Measurements from ENCODE around the gene HSF4. TPM values are rescaled to one million over a fixed set of nuclear protein-coding genes. Genes with fewer than 3 reads are reported as not detected.

The HSF4 gene
- total and polyA plus RNA-seq, 12 donors: 9.1 to 199 (median 38.6) TPM

DNA sequence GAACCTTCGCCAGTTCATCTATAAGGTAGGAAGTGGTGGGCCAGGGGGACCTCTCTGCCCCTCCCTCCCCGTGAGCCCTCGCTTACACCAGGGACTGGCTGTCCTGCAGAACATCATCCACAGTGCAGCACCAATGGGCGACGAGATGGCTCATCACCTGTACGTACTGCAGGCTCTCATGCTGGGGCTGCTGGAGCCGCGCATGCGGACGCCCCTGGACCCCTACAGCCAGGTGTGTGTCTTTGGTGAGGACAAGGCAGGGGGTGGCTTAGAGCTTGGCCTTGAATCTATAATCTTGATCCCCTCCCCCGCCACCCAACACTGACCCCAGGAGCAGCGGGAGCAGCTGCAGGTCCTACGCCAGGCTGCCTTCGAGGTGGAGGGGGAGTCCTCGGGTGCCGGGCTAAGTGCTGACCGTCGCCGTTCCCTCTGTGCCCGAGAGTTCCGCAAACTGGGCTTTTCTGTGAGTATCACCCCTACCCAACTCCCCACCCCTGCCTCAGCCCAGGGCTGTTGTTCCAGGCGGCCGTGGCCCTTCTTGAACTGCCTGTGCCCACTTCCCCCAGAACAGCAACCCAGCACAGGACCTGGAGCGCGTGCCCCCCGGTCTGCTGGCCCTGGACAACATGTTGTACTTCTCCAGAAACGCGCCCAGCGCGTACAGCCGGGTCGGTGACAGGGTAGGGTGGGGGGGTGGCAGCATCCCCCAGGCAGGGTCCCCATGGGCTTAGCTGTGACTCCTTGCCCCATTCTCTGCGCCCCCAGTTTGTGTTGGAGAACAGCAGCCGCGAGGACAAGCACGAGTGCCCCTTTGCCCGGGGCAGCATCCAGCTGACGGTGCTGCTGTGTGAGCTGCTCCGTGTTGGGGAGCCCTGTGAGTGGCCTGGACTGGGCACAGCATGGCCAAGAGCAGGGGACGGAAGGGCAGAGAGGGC is 37.1 kb downstream of the HSF4 start:
- H3K36me3 ChIP-seq: peaks cover 0 to 78% (median 18%) of the 10 kb centered on the region in 9 donors
- no peaks in the 10 kb centered on the region for H3K27me3 ChIP-seq
- intact Hi-C loops (cut with DNase I): no loop called here
- DNase-seq (no peak), ATAC-seq (no peak)
- no peak overlapping the region for H3K27ac ChIP-seq
- no peak overlapping the region for H3K4me3 ChIP-seq
- TF ChIP-seq, protein P1, sequence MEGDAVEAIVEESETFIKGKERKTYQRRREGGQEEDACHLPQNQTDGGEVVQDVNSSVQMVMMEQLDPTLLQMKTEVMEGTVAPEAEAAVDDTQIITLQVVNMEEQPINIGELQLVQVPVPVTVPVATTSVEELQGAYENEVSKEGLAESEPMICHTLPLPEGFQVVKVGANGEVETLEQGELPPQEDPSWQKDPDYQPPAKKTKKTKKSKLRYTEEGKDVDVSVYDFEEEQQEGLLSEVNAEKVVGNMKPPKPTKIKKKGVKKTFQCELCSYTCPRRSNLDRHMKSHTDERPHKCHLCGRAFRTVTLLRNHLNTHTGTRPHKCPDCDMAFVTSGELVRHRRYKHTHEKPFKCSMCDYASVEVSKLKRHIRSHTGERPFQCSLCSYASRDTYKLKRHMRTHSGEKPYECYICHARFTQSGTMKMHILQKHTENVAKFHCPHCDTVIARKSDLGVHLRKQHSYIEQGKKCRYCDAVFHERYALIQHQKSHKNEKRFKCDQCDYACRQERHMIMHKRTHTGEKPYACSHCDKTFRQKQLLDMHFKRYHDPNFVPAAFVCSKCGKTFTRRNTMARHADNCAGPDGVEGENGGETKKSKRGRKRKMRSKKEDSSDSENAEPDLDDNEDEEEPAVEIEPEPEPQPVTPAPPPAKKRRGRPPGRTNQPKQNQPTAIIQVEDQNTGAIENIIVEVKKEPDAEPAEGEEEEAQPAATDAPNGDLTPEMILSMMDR (IDR thresholded peaks at IDR 0.05): no peak
- peaks cover 0 to 24% (median 11%) of the 10 kb centered on the region in 9 donors for H3K4me1 ChIP-seq
- H3K9me3 ChIP-seq: no peaks in the 10 kb centered on the region
- WGBS, 2 donors: 94% methylated on average over 40 of the region's 40 CpGs

DNA sequence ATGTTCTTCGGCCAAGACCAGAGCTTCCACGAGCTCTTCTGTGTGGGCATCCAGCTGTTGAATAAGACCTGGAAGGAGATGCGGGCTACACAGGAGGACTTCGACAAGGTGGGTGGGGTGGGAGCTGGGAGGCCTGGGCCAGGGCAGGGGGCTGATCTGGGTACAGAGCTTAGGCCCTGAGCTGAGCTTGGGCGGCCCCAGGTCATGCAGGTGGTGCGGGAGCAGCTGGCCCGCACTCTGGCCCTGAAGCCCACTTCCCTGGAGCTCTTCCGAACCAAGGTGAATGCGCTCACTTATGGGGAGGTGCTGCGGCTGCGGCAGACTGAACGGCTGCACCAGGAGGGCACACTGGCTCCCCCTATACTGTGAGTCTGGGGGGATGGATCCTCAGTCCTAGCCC is 37.9 kb downstream of the HSF4 start:
- ATAC-seq (no peak), DNase-seq (no peak)
- peaks cover 0 to 77% (median 11%) of the 10 kb centered on the region in 9 donors for H3K36me3 ChIP-seq
- TF ChIP-seq, protein P1 (IDR thresholded peaks at IDR 0.05): no peak
- H3K27me3 ChIP-seq: no peaks in the 10 kb centered on the region
- no peak overlapping the region for H3K27ac ChIP-seq
- peaks cover 0 to 23% (median 11%) of the 10 kb centered on the region in 9 donors for H3K4me1 ChIP-seq
- no peak overlapping the region for H3K4me3 ChIP-seq
- 95 to 96% methylated on average over 12 of the region's 12 CpGs for WGBS, 2 donors
- intact Hi-C loops (cut with DNase I): no loop called here
- H3K9me3 ChIP-seq: no peaks in the 10 kb centered on the region

DNA sequence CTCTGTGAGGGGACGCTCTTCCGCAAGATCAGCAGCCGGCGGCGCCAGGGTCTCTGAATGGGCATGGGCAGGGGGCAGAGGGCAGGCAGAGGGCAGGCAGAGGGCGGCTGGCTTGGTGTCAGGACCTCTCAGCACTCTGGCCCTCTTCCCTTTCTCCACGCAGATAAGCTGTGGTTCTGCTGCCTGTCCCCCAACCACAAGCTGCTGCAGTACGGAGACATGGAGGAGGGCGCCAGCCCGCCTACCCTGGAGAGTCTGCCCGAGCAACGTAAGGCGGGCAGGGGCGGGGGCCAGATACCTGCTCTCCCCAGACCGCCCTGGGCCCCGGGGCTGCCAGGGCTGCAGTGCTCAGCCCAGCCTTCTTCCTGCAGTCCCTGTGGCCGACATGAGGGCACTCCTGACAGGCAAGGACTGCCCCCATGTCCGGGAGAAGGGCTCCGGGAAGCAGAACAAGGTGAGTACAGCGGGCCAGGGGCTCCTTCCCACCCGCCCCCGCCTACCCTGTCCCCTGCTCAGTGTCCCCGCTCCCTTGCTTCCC is 38.5 kb downstream of the HSF4 start:
- Histone ChIP-seq H3K9me3 (no peaks in the 10 kb centered on the region), H3K36me3 (peaks cover 0 to 77% (median 5%) of the 10 kb centered on the region in 9 donors), H3K4me1 (peaks cover 0 to 17% (median 11%) of the 10 kb centered on the region in 9 donors), H3K27ac (no peak overlapping the region), H3K27me3 (no peaks in the 10 kb centered on the region), H3K4me3 (no peak overlapping the region)
- ATAC-seq (no peak), DNase-seq (no peak)
- TF ChIP-seq, protein P1 (IDR thresholded peaks at IDR 0.05): no peak
- 87 to 93% methylated on average over 23 of the region's 23 CpGs for WGBS, 2 donors
- intact Hi-C loops (cut with DNase I): no loop called here

DNA sequence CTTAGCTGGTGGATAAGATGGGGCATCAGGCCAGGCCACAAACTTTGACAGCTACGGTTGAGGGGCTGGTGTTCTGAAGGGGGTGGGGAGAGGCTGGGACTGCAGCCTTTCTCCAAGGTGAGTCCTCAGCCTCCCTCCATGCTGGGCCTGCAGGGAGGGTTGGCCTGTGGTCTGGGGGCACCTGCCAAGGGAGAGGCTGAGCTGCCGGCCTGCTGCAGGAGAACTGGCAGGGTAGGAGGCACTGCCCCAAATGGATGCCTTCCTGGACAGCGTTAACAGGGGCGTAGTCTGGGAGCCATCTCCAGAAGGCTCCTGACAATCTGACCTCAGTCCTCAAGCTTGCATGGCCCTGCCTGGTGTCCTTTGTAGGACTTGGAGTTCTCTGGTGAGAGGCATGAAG is 39.5 kb downstream of the HSF4 start:
- intact Hi-C loops (cut with DNase I): no loop called here
- ATAC-seq: no peak
- Histone ChIP-seq H3K9me3 (no peaks in the 10 kb centered on the region), H3K4me3 (no peak overlapping the region), H3K36me3 (peaks cover 0 to 68% (median 4%) of the 10 kb centered on the region in 9 donors), H3K27me3 (no peaks in the 10 kb centered on the region), H3K4me1 (peaks cover 0 to 8% (median 1%) of the 10 kb centered on the region in 9 donors), H3K27ac (no peak overlapping the region)
- no peak for DNase-seq
- TF ChIP-seq, protein P1 (IDR thresholded peaks at IDR 0.05): no peak
- WGBS, 2 donors: 78 to 81% methylated on average over 4 of the region's 4 CpGs
